ENCODE data around the gene DDX49. TPM values are rescaled to one million over a fixed set of nuclear protein-coding genes. Genes with fewer than 3 reads are reported as not detected.

The DDX49 gene
- total RNA-seq, 2 experiments from 2014 or later: 63.7 to 82.4 TPM

DNA sequence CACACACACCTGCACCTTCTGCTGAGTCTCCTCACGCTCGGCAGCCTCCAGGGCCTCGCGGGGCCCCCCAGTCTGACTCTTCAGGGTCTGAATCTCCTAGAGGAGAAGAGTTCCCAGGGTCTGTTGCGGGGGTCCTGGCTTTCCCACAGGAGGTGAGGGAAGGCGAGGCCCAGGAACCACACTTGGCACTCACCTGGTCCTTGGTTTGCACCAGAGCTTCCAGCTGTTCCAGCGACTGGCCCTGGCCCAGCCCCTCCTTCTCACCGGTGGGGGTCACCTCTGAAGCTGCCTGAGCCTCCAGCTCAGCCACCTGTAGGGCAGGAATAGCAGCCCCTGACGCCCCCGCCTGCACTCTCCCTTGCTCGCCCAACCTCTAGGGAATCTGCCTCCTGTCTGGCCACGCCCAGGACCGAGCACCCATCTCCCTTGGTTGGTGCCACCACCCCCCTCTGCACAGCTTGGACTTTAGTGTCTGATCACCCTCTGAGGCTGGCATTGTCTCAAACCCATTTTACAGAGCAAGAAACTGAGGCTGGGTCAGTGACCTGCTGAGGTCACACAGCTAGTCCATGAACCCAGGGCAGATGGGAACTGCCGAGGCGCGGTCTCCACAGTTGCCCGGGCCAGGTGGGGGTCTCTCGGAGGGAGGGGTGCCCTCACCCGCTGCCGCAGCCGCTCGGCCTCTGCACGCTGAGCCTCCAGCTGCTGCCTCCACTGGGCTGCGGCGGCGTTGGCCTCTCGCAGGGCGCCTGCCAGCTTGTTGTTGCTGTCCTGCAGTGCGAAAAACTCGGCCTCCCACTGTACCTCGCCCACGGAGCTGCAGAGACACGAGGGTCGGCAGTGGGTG, 12.0 kb downstream of the DDX49 start:
- H3K4me3 ChIP-seq (ENCODE audit: low read depth, low read length, poor library complexity, severe bottlenecking): no peak overlapping the region
- H4K20me1 ChIP-seq (ENCODE audit: insufficient read depth, low read length): no peaks in the 10 kb centered on the region
- H3K4me2 ChIP-seq (ENCODE audit: low read length): 0 out of 2 replicates have a peak overlapping the region, but pooled peaks have one; percentile 99
- TF ChIP-seq, protein P1, sequence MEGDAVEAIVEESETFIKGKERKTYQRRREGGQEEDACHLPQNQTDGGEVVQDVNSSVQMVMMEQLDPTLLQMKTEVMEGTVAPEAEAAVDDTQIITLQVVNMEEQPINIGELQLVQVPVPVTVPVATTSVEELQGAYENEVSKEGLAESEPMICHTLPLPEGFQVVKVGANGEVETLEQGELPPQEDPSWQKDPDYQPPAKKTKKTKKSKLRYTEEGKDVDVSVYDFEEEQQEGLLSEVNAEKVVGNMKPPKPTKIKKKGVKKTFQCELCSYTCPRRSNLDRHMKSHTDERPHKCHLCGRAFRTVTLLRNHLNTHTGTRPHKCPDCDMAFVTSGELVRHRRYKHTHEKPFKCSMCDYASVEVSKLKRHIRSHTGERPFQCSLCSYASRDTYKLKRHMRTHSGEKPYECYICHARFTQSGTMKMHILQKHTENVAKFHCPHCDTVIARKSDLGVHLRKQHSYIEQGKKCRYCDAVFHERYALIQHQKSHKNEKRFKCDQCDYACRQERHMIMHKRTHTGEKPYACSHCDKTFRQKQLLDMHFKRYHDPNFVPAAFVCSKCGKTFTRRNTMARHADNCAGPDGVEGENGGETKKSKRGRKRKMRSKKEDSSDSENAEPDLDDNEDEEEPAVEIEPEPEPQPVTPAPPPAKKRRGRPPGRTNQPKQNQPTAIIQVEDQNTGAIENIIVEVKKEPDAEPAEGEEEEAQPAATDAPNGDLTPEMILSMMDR (conservative IDR thresholded peaks at IDR 0.05; ENCODE audit: low read length): no peak
- TF ChIP-seq EZH2phosphoT487 (IDR thresholded peaks at IDR 0.05; ENCODE audit: borderline replicate concordance, low read depth, low read length): no peak
- H3K9me2 ChIP-seq (ENCODE audit: insufficient read depth, low read length): no peaks in the 10 kb centered on the region
- no peak overlapping the region for H2AFZ ChIP-seq (ENCODE audit: low read length)
- BruUV-seq (replicated peaks): no TSS peak
- DNase-seq (ENCODE audit: low spot score): no peak
- no peaks in the 10 kb centered on the region for H3K79me2 ChIP-seq (ENCODE audit: insufficient read depth, low read depth, low read length)
- CTCF ChIA-PET (ENCODE audit: unreplicated experiment): no interaction called here
- no peaks in the 10 kb centered on the region for H3K9me3 ChIP-seq (ENCODE audit: low read length)
- H3K4me1 ChIP-seq (ENCODE audit: insufficient read depth, low read length, poor library complexity, severe bottlenecking): peaks cover 9% of the 10 kb centered on the region
- intact Hi-C loops (cut with micrococcal nuclease; ENCODE audit: unreplicated experiment): no loop called here
- H3K36me3 ChIP-seq (ENCODE audit: insufficient read depth, low read length): peaks cover 23% of the 10 kb centered on the region
- no peak overlapping the region for H3K27ac ChIP-seq (ENCODE audit: low read depth, low read length, poor library complexity, severe bottlenecking)
- POLR2A ChIA-PET: no interaction called here

DNA sequence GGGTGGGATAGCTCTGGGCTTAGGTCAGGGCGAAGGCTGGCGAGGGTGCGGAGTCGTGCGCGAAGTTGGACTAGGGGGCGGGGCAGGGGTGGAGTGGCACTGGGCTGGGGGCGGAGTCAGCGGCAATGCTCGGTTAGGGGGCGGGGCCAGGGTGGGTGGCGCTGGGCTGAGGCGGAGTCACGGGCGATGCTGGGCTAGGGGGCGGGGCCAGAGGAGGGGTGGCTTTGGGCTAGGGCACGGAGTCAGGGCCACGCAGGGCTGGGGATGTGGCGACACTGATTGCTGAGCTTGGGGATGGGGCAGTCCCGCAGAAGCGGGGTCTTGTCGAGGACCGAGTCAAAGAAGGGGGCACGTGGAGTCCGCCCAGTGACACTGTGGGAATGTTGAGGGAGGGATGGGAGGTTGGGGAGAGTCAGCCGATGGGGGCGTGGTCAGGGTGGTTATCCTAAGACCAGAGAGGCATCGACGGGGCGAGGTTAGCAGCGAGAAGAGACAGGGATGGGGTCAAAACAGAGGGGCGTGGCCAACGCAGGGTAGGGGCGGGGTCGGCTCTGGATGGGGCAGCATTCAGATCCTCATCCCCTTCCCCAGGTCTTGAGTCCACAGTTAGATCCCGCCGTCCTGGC, 12.8 kb downstream of the DDX49 start:
- no peaks in the 10 kb centered on the region for H4K20me1 ChIP-seq (ENCODE audit: insufficient read depth, low read length)
- H2AFZ ChIP-seq (ENCODE audit: low read length): 0 out of 2 replicates have a peak overlapping the region, but pooled peaks have one; percentile 65
- TF ChIP-seq EZH2phosphoT487 (IDR thresholded peaks at IDR 0.05; ENCODE audit: borderline replicate concordance, low read depth, low read length): no peak
- TF ChIP-seq, protein P1 (conservative IDR thresholded peaks at IDR 0.05; ENCODE audit: low read length): no peak
- intact Hi-C loops (cut with micrococcal nuclease; ENCODE audit: unreplicated experiment): no loop called here
- H3K9me3 ChIP-seq (ENCODE audit: low read length): no peaks in the 10 kb centered on the region
- H3K79me2 ChIP-seq (ENCODE audit: insufficient read depth, low read depth, low read length): no peaks in the 10 kb centered on the region
- no peak overlapping the region for H3K27ac ChIP-seq (ENCODE audit: low read depth, low read length, poor library complexity, severe bottlenecking)
- ChIA-PET POLR2A (no interaction called here), CTCF (ENCODE audit: unreplicated experiment) (no interaction called here)
- peak overlapping the region; percentile 99 for H3K4me2 ChIP-seq (ENCODE audit: low read length)
- H3K4me3 ChIP-seq (ENCODE audit: low read depth, low read length, poor library complexity, severe bottlenecking): peak overlapping the region; percentile 66
- no peaks in the 10 kb centered on the region for H3K9me2 ChIP-seq (ENCODE audit: insufficient read depth, low read length)
- DNase-seq (ENCODE audit: low spot score): peak; percentile 85
- BruUV-seq (replicated peaks): no TSS peak
- H3K4me1 ChIP-seq (ENCODE audit: insufficient read depth, low read length, poor library complexity, severe bottlenecking): peaks cover 9% of the 10 kb centered on the region
- peaks cover 15% of the 10 kb centered on the region for H3K36me3 ChIP-seq (ENCODE audit: insufficient read depth, low read length)

All from OCI-LY7 (cell line).